ENCODE data around the gene RNF126. TPM values are rescaled to one million over a fixed set of nuclear protein-coding genes. Genes with fewer than 3 reads are reported as not detected.
A peak's percentile ranks its signal among the peaks of the same experiment; 100 is the strongest.

The RNF126 gene
- total RNA-seq, 1 experiment from 2014 or later = 93.3 TPM

GRCh38 chr19:625257-625656 lies 37.8 kb downstream of the RNF126 start:
- DNase-seq (ENCODE audit: low spot score) = no peak
- ChIA-PET POLR2A (ENCODE audit: low non-redundant PET) (no interaction called here), CTCF (no interaction called here)
- Histone ChIP-seq H3K36me3 (ENCODE audit: insufficient read depth, low read length, poor library complexity, severe bottlenecking) (peaks cover 38% of the 10 kb centered on the region), H3K4me3 (ENCODE audit: low read depth, low read length, poor library complexity, severe bottlenecking) (no peak overlapping the region), H3K27me3 (replicated peaks; ENCODE audit: insufficient read depth, low read depth, low read length, poor library complexity) (no peaks in the 10 kb centered on the region), H3K9me3 (ENCODE audit: low read depth, low read length, poor library complexity, severe bottlenecking) (no peaks in the 10 kb centered on the region), H3K27ac (ENCODE audit: low read depth, low read length, poor library complexity, severe bottlenecking) (no peak overlapping the region), H3K4me1 (ENCODE audit: insufficient read depth, low read length, poor library complexity, severe bottlenecking) (no peaks in the 10 kb centered on the region)
- no TSS peak for BruUV-seq (replicated peaks)
- intact Hi-C loops (cut with micrococcal nuclease; ENCODE audit: unreplicated experiment) = loop anchor here (5.0 kb wide), 1 partner anchor 38 kb away; the partner anchor contains the start of gene HCN2
- no peak for TF ChIP-seq EZH2 (IDR thresholded peaks at IDR 0.05; ENCODE audit: borderline replicate concordance, low read depth, low read length, poor library complexity, severe bottlenecking)
- TF ChIP-seq, protein P1, sequence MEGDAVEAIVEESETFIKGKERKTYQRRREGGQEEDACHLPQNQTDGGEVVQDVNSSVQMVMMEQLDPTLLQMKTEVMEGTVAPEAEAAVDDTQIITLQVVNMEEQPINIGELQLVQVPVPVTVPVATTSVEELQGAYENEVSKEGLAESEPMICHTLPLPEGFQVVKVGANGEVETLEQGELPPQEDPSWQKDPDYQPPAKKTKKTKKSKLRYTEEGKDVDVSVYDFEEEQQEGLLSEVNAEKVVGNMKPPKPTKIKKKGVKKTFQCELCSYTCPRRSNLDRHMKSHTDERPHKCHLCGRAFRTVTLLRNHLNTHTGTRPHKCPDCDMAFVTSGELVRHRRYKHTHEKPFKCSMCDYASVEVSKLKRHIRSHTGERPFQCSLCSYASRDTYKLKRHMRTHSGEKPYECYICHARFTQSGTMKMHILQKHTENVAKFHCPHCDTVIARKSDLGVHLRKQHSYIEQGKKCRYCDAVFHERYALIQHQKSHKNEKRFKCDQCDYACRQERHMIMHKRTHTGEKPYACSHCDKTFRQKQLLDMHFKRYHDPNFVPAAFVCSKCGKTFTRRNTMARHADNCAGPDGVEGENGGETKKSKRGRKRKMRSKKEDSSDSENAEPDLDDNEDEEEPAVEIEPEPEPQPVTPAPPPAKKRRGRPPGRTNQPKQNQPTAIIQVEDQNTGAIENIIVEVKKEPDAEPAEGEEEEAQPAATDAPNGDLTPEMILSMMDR (conservative IDR thresholded peaks at IDR 0.05; ENCODE audit: low read depth, low read length) = no peak

DNA sequence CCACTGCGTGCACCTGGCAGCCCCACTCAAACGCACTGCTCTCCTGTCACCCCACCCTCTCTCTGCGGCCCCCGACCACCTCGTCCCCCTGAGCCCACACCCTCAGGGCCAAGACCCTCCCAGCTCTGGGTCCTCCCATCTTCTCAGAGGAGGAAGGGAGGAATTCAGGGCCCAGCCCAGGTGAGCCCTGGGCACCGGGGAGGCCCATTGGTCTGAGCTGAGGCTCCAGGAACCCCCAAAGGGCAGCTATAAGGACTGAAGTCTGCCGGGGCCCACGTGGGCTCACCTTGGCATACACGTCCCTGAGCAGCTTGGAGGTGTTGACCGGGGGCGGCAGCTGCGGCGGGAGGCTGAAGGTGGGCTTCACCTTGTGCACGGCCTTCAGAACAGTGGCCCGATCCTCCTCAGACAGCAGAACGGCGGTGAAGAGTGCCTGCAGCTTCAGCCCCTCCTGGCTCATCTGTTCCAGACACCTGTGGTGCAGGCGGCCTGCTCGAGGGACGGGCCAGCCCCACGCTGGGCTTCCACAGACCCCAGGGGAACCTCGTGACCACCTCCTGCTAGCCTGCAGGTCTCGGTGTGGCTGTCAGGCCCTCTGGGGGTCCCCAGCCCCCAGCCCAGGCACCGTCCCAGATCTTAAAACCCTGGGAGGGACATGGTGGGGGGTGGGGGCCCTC lies 38.4 kb downstream of the RNF126 start:
- Histone ChIP-seq H3K4me3 (ENCODE audit: low read depth, low read length, poor library complexity, severe bottlenecking) (no peak overlapping the region), H3K36me3 (ENCODE audit: insufficient read depth, low read length, poor library complexity, severe bottlenecking) (peaks cover 44% of the 10 kb centered on the region), H3K4me1 (ENCODE audit: insufficient read depth, low read length, poor library complexity, severe bottlenecking) (no peaks in the 10 kb centered on the region), H3K27me3 (replicated peaks; ENCODE audit: insufficient read depth, low read depth, low read length, poor library complexity) (no peaks in the 10 kb centered on the region), H3K9me3 (ENCODE audit: low read depth, low read length, poor library complexity, severe bottlenecking) (no peaks in the 10 kb centered on the region), H3K27ac (ENCODE audit: low read depth, low read length, poor library complexity, severe bottlenecking) (peak overlapping the region; percentile 23)
- TF ChIP-seq EZH2 (IDR thresholded peaks at IDR 0.05; ENCODE audit: borderline replicate concordance, low read depth, low read length, poor library complexity, severe bottlenecking) = no peak
- TF ChIP-seq, protein P1 (conservative IDR thresholded peaks at IDR 0.05; ENCODE audit: low read depth, low read length) = no peak
- ChIA-PET CTCF (no interaction called here), POLR2A (ENCODE audit: low non-redundant PET) (no interaction called here)
- no TSS peak for BruUV-seq (replicated peaks)
- intact Hi-C loops (cut with micrococcal nuclease; ENCODE audit: unreplicated experiment) = loop anchor here (5.0 kb wide), 1 partner anchor 37 kb away; the partner anchor contains the start of gene HCN2
- no peak for DNase-seq (ENCODE audit: low spot score)

DNA sequence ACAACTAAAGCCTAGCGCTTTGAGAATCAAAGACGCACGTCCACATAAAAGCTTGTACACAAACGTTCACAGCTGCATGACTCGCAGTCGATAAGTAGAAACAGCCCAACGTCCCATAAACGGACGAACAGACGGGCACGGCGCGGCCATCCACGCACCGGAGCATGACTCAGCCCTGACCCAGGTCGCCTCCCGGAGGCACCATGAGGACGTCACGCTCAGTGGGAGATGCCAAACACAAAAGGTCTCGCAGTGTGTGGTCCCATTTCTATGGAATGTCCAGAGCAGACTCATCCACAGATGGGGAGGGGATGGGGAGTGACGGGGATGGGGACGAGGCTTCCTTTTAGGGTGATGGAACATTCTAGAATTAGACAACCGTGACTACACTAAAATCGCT lies 39.0 kb downstream of the RNF126 start:
- intact Hi-C loops (cut with micrococcal nuclease; ENCODE audit: unreplicated experiment) = no loop called here
- peak; percentile 59 for DNase-seq (ENCODE audit: low spot score)
- POLR2A ChIA-PET (ENCODE audit: low non-redundant PET) = no interaction called here
- CTCF ChIA-PET = interaction anchor here (0.6 kb wide), 1 partner anchor 12 kb away, joined by 3 read pairs; no protein-coding TSS in a partner anchor
- Histone ChIP-seq H3K4me1 (ENCODE audit: insufficient read depth, low read length, poor library complexity, severe bottlenecking) (no peaks in the 10 kb centered on the region), H3K9me3 (ENCODE audit: low read depth, low read length, poor library complexity, severe bottlenecking) (no peaks in the 10 kb centered on the region), H3K4me3 (ENCODE audit: low read depth, low read length, poor library complexity, severe bottlenecking) (no peak overlapping the region), H3K27me3 (replicated peaks; ENCODE audit: insufficient read depth, low read depth, low read length, poor library complexity) (no peaks in the 10 kb centered on the region), H3K36me3 (ENCODE audit: insufficient read depth, low read length, poor library complexity, severe bottlenecking) (peaks cover 48% of the 10 kb centered on the region), H3K27ac (ENCODE audit: low read depth, low read length, poor library complexity, severe bottlenecking) (peak overlapping the region; percentile 23)
- no TSS peak for BruUV-seq (replicated peaks)
- no peak for TF ChIP-seq EZH2 (IDR thresholded peaks at IDR 0.05; ENCODE audit: borderline replicate concordance, low read depth, low read length, poor library complexity, severe bottlenecking)
- TF ChIP-seq, protein P1 (conservative IDR thresholded peaks at IDR 0.05; ENCODE audit: low read depth, low read length) = no peak

All from A673 (cell line).